AML-193 (cell line): ENCODE data around the gene ZEB1.

Experiments used
- DNase-seq, 2 experiments: peaks; one replicate each; lab custom pipeline; 2025; lab: John Stamatoyannopoulos, UW

The ZEB1 gene

DNA sequence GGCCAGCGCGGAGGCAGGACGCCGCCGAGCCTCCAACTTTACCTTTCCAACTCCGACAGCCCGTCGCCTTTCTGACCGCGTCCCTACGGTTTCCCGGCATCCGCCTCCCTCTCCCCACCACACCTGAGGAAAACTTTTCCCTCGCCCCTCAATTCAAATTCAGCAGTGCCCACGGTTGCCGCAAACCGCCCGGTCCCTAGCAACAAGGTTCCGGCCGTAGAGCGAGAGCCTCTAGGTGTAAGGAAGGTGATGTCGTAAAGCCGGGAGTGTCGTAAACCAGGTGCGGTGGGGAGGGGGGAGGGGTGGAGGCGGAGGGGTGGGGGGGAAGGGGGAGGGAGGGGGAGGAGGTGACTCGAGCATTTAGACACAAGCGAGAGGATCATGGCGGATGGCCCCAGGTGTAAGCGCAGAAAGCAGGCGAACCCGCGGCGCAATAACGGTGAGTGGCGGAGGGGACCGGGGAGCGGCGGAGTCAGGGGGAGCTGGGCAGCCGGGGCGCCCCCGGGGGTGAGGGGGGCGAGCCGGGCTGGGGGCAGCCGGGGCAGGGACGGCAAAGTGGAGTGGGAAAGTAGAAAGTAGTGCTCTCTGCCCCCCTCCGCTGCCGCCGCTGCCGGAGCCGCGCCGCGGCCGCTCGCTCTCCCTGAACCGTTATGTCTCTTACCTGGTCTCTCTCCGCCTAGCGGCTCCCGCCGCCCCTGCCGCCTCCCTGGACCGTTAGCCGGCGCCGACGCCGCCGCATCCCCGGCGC is at the start of gene ZEB1:
Gene ZEB1, plus strand, starts transcription at position 363 of the 748 bp plus-strand sequence. Its CDS starts 19 bp downstream, at position 382.
- peak; percentile 70 to 82 for DNase-seq

DNA sequence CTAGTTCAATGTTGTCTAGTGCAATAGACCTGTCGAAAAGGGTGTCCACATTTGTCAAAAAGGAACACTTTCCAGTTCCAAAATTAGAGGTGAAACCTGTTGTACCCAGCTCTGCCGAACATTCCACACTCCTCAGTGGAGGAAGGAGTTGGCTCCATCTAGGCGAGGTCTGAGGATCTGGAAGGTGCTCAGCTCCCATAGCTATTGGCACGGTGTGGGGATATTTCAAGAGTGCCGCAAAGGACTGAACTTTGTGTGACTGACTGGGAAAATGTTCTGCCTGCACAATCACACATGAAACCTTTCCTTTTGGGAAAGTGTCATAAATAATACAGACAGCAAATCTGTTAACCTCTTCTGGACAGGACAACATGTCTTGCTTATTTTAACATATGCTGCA is 48.1 kb upstream of the ZEB1 start:
- no peak for DNase-seq

GRCh38 chr10:31272841-31273240 is 46.2 kb upstream of the ZEB1 start:
- no peak for DNase-seq

GRCh38 chr10:31273789-31274188 is 45.2 kb upstream of the ZEB1 start:
- no peak for DNase-seq

GRCh38 chr10:31274310-31274709 is 44.7 kb upstream of the ZEB1 start:
- DNase-seq, result no peak

GRCh38 chr10:31278279-31278941 is 40.6 kb upstream of the ZEB1 start:
- DNase-seq, result no peak

- DNase-seq, result no peak
Measured at GRCh38 chr10:31280972-31281371, 38.0 kb upstream of the ZEB1 start.

DNA sequence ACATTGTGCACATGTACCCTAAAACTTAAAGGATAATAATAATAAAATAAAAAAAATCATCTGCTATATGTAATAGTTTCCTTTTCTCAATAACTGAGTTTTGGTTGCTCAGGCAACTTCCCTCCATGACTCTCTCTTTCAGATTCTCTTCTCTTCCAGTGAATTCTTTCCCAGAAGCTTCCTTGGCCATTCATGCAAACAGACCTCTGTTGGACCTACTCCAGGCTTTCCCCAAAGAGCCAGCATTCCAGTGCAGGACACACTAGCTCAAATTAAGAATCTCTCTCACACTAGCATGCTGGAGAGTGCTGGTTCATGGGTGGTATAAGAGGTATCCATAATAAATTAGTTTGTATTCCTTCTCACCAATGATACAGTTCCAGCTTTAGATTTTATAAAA is 31.0 kb upstream of the ZEB1 start:
- DNase-seq, result no peak

- no peak for DNase-seq
Measured at GRCh38 chr10:31288962-31289361, 30.1 kb upstream of the ZEB1 start.

GRCh38 chr10:31290386-31290785 is 28.6 kb upstream of the ZEB1 start:
- DNase-seq, result no peak

DNA sequence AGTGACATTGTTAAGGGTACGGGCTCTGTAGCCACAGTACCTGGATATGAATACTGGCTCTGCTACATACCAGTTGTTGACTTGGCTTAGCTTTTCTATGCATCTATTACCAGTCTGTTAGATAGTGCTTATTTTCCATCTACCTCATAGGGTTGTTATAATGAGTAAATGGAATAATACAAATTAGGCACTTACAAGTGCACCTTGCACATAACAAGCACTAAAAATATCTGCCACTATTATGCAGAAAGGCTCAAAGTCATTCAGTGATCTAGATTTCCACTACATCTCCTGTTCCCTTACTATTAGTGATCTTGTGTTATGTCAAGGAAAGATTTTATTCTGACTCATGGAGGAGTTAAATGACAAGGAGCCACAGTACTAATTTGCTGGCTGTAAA is 27.9 kb upstream of the ZEB1 start:
- no peak for DNase-seq

- DNase-seq, result no peak
Measured at GRCh38 chr10:31294558-31294957, 24.5 kb upstream of the ZEB1 start.

- no peak for DNase-seq
Measured at GRCh38 chr10:31296754-31297153, 22.3 kb upstream of the ZEB1 start.

DNA sequence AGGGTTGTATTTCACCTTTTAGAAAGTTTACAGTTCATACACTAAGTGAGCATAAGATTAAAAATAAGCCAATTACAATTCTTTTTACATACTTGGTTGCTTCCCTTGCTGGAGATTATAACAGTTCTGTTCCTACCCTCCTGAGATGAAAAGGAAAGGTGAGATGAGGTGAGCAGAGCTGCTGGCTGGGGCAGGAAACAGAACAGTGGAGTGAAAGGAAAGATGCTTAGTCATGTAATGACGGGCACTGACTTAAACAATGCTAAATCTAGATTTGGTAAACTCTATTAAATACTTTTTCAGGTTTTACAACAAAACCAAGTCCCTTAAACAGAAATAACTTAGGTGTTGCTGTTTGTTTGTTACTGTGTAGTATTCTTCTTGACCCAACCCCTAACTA is 19.9 kb upstream of the ZEB1 start:
- DNase-seq, result no peak

DNA sequence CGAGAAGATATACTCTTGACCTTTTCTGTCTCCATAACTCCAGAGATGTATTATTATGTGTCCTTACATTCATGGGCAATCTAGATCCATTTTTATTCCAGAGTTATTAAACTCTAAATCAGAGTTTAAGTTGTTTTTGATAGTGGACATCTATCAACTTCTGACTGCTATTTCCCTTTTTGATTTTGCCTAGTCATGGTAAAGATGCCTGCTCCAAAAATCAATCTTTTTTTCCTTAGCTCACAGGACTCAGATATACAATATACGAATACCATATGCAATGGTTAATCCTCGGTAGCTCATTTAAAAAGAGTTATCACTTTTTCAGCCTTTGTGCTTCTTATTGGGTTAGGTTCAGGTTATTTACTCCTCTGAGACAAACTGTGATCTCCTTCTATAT is 15.8 kb upstream of the ZEB1 start:
- no peak for DNase-seq

GRCh38 chr10:31304291-31304970 is 14.6 kb upstream of the ZEB1 start:
- no peak for DNase-seq

- no peak for DNase-seq
Measured at GRCh38 chr10:31313396-31313795, 5.6 kb upstream of the ZEB1 start.

GRCh38 chr10:31314256-31315150 is 4.5 kb upstream of the ZEB1 start:
- DNase-seq, result no peak

- DNase-seq, result no peak
Measured at GRCh38 chr10:31315453-31315852, 3.6 kb upstream of the ZEB1 start.

GRCh38 chr10:31317171-31317570 is 1.8 kb upstream of the ZEB1 start:
- no peak for DNase-seq

GRCh38 chr10:31317652-31318381 is 1.2 kb upstream of the ZEB1 start:
- DNase-seq, result no peak
